Esophagus squamous epithelium (tissue), 5 donors: ENCODE measurements around the gene GSTT2B. TPM values are rescaled to one million over a fixed set of nuclear protein-coding genes. Genes with fewer than 3 reads are reported as not detected.

Experiments
- DNase-seq: peaks from one replicate; lab custom pipeline; 2025; lab: John Stamatoyannopoulos, UW
- H3K27ac ChIP-seq, 4 donors: fragments of 200-600 bp; sonication (generic); one replicate each; pipeline ENCODE4 v1.5.1; 2016 to 2019; ENCODE audit warnings: mild to moderate bottlenecking in 1 of 4
- H3K27me3 ChIP-seq, 4 donors: fragments of 200-600 bp; sonication (generic); 1 replicate in 3 of 4; 2 replicates in 1 of 4; pipeline versions ENCODE4 v1.5.1 to v1.6.0; 2017 to 2021; ENCODE audit warnings: antibody characterized with exemption in 1 of 4
- H3K36me3 ChIP-seq, 3 donors: fragments of 200-600 bp; sonication (generic); one replicate each; pipeline ENCODE4 v1.5.1; 2016 to 2019
- H3K4me1 ChIP-seq, 3 donors: fragments of 200-600 bp; sonication (generic); one replicate each; pipeline ENCODE4 v1.5.1; 2017 to 2019
- H3K4me3 ChIP-seq, 4 donors: fragments of 200-600 bp; sonication (generic); 1 replicate in 3 of 4; 2 replicates in 1 of 4; pipeline ENCODE4 v1.5.1; 2016 to 2019; ENCODE audit warnings: mild to moderate bottlenecking in 2 of 4, moderate library complexity in 1 of 4
- H3K9me3 ChIP-seq, 3 donors: fragments of 200-600 bp; sonication (generic); one replicate each; pipeline ENCODE4 v1.5.1; 2016 to 2019
- POLR2A ChIP-seq, 4 donors: fragments of 450-650 bp; IDR thresholded peaks; one replicate each; pipeline ENCODE4 v1.6.1; 2017; ENCODE audit warnings: antibody characterized with exemption in 4 of 4, mild to moderate bottlenecking in 4 of 4, moderate library complexity in 3 of 4
- WGBS, 2 donors: methylation state at CpG; one replicate each; pipeline ENCODE4 v1.1.5; 2018; 5-methylcytosine and 5-hydroxymethylcytosine counted together
- intact Hi-C: fragments of 100-400 bp; cut with DNase I; formaldehyde crosslinking; loops from one replicate; pipeline ENCODE4 v1.15.0; 2022
- total RNA-seq, 4 donors: library from RNA; depleted of rRNA; stranded (reverse); fragments of >200 nt; gene quantifications; one replicate each; pipeline ENCODE4 v1.1.0, GENCODE V29; 2016
- TF ChIP-seq, protein P1 (sequence below), 6 experiments: fragments of 450-650 bp in 4 of 6; fragments of 200-600 bp in 2 of 6; sonication (generic) in 2 of 6; IDR thresholded peaks; one replicate each; pipeline ENCODE4 v1.5.1; 2016 to 2019; ENCODE audit warnings: antibody characterized with exemption in 6 of 6, mild to moderate bottlenecking in 4 of 6, moderate library complexity in 4 of 6
- donor health status: DM: yes; HTN: yes; CAD: no.

Gene GSTT2B
- total RNA-seq, 4 donors from 2014 or later = 3.1 to 9.9 TPM; not detected in 2

DNA sequence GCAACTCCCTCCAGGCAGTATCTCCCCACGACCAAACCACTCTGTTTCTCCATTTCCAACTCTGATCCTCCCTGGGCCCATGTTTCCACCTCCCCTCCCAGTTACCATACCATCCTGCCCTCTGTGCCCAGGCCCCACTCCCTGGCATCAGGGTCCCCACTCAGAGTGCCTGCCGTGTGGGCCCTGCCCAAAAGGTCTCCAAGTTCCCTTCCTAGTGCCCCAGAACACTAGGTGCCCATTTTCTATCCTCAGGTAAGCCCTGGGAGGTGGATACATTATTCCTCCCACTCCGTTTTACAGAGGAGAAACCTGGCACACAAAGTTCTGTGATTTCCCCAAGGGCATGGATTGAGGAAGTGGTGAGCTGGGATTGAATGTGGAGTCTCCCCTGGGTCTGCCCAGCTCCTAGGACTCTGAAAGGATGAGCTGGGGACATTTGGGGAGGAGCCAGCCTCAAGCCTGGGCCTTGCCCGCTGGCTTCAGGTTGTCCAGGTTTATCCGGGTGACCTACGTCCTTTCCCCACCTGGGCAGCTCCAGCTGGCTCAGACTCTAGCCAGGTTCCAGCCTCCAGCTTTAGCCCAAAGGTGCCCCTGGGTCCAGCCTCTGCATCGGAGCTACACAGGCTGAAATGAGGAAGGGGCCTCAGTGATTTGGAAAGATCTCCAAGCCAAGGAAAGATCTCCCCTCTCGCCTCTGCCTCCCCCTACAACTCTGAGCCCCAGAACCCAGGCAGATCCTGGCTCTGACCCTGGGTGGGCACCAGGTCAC is 46.4 kb upstream of the GSTT2B start:
- H3K27me3 ChIP-seq = no peaks in the 10 kb centered on the region
- intact Hi-C loops = loop anchor here (5.0 kb wide), 1 partner anchor 70 kb away; no protein-coding TSS in a partner anchor
- no peaks in the 10 kb centered on the region for H3K9me3 ChIP-seq
- H3K4me1 ChIP-seq = peaks cover 3 to 22% (median 5%) of the 10 kb centered on the region in 3 donors
- no peak overlapping the region for H3K27ac ChIP-seq
- H3K4me3 ChIP-seq = no peak overlapping the region
- TF ChIP-seq, protein P1, sequence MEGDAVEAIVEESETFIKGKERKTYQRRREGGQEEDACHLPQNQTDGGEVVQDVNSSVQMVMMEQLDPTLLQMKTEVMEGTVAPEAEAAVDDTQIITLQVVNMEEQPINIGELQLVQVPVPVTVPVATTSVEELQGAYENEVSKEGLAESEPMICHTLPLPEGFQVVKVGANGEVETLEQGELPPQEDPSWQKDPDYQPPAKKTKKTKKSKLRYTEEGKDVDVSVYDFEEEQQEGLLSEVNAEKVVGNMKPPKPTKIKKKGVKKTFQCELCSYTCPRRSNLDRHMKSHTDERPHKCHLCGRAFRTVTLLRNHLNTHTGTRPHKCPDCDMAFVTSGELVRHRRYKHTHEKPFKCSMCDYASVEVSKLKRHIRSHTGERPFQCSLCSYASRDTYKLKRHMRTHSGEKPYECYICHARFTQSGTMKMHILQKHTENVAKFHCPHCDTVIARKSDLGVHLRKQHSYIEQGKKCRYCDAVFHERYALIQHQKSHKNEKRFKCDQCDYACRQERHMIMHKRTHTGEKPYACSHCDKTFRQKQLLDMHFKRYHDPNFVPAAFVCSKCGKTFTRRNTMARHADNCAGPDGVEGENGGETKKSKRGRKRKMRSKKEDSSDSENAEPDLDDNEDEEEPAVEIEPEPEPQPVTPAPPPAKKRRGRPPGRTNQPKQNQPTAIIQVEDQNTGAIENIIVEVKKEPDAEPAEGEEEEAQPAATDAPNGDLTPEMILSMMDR (IDR thresholded peaks at IDR 0.05) = no peak
- TF ChIP-seq POLR2A (IDR thresholded peaks at IDR 0.05) = no peak
- H3K36me3 ChIP-seq = no peaks in the 10 kb centered on the region
- WGBS, 2 donors = 54% methylated on average over 7 to 8 of the region's 8 CpGs
- no peak for DNase-seq

DNA sequence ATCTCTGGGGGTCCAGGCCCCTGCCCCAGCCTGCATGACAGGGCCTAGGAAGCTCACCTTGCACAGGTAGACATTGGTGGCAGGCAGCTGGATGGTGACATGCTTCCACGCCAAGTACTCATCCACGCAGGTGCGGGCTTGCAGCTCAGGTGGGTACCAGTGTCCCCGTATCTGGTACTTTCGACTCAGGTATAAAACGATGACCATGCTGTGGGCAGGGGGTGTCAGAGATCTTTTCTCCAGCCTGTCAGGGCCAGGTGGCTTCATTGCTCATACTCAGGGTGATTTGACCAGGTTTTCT is 45.9 kb upstream of the GSTT2B start:
- 74 to 84% methylated on average over 6 of the region's 6 CpGs for WGBS, 2 donors
- intact Hi-C loops = loop anchor here (5.0 kb wide), 1 partner anchor 70 kb away; no protein-coding TSS in a partner anchor
- Histone ChIP-seq H3K36me3 (no peaks in the 10 kb centered on the region), H3K27me3 (no peaks in the 10 kb centered on the region), H3K27ac (no peak overlapping the region), H3K9me3 (no peaks in the 10 kb centered on the region), H3K4me1 (peaks cover 0 to 16% (median 3%) of the 10 kb centered on the region in 3 donors), H3K4me3 (no peak overlapping the region)
- TF ChIP-seq POLR2A (IDR thresholded peaks at IDR 0.05) = no peak
- TF ChIP-seq, protein P1 (IDR thresholded peaks at IDR 0.05) = no peak
- no peak for DNase-seq

DNA sequence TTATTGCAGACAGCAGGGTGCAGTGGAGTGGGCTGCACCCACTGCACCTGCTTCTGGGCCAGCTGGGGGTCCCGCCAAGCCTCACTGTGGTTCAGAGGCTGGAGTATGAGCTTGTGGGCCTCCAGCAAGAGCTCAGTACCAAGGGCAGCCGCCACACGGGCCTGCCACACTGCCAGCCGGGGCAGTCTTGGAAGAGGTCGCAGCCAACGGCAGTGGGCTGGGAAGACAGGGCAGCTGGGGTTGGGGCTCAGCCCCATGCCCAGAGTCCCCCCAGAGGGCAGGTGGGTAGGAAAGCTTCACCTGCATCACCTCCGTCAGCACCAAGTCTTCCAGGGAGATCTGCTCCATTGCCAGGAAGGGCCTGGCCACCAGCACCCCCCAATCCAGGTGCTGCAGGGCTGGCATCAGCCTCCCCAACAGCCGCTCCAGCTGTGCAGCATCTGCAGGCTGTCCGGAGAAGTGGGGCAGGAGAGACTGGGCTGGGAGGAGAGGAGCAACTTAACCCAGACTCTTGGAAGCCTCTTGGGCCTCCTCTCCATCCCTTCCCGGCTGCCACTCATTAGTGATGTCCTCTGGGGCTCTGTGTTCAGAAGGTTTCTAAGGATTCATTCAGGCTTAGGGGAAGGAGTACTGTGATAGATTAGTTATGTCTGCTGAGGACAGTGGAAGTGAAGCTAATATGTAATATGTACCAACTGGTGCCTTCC is 45.4 kb upstream of the GSTT2B start:
- Histone ChIP-seq H3K4me3 (no peak overlapping the region), H3K36me3 (no peaks in the 10 kb centered on the region), H3K27ac (no peak overlapping the region), H3K27me3 (no peaks in the 10 kb centered on the region), H3K9me3 (no peaks in the 10 kb centered on the region), H3K4me1 (peaks cover 0 to 13% (median 0%) of the 10 kb centered on the region in 3 donors)
- WGBS, 2 donors = 55 to 78% methylated on average over 2 to 10 of the region's 10 CpGs
- intact Hi-C loops = loop anchor here (5.0 kb wide), 1 partner anchor 69 kb away; no protein-coding TSS in a partner anchor
- DNase-seq = no peak
- TF ChIP-seq, protein P1 (IDR thresholded peaks at IDR 0.05) = no peak
- TF ChIP-seq POLR2A (IDR thresholded peaks at IDR 0.05) = no peak

DNA sequence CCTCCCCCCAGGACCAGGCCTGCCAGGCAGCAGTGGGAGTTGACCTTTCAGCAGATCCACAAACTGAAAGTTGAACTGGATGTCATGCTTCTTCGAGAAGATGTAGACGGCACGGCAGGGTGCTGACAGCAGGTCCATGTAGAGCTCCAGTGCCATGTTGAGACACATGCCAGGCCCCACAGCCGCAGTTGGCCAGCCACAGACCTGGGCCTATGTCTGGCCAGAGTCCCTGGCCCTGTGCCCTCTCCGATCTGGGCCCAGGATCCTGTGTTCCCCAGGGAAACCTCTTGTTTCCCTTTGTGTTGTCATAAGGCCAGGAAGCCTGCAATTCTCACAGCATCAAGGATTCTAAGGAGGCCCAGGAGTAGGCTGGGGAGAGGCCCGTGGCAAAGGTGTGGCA is 44.2 kb upstream of the GSTT2B start, which contains the start of gene GSTT4:
GSTT4 (minus strand) TSS at position 253 of the 400 bp plus-strand sequence; CDS start at position 156, 97 bp downstream.
- intact Hi-C loops = loop anchor here (5.0 kb wide), 1 partner anchor 68 kb away; no protein-coding TSS in a partner anchor
- no peak within 1 kb of the TSS for H3K27ac ChIP-seq
- no peak for DNase-seq
- H3K4me1 ChIP-seq = peaks cover 0 to 11% (median 0%) of the 10 kb centered on the region in 3 donors
- no peak for TF ChIP-seq POLR2A (IDR thresholded peaks at IDR 0.05)
- TF ChIP-seq, protein P1 (IDR thresholded peaks at IDR 0.05) = no peak
- H3K4me3 ChIP-seq = no peak within 1 kb of the TSS
- H3K36me3 ChIP-seq = no peaks in the 10 kb centered on the region
- no peaks in the 10 kb centered on the region for H3K27me3 ChIP-seq
- WGBS, 2 donors = 60 to 79% methylated on average over 5 to 6 of the region's 6 CpGs
- no peaks in the 10 kb centered on the region for H3K9me3 ChIP-seq

DNA sequence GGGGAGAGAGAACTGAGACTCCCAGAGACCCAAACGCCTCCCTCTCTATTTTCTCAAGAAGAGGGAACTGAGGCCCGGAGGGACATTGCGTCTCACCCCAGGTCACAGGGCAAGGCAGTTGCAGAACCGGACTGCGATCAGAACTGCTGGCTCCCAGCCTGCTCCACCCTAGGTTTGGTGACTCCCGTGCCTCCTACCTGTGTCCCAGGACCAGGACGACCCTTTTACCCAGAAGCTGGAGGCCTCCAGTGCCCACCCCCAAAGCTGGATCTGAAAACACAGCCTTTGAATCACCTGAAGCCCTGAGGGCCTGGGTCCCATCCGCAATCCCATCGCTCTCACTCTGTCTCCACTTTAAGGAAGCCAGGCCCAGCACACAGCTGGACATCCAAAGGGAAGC is 42.9 kb upstream of the GSTT2B start:
- H3K4me1 ChIP-seq = peaks cover 0 to 11% (median 0%) of the 10 kb centered on the region in 3 donors
- no peaks in the 10 kb centered on the region for H3K36me3 ChIP-seq
- no peak for DNase-seq
- no peak overlapping the region for H3K4me3 ChIP-seq
- intact Hi-C loops = no loop called here
- H3K27ac ChIP-seq = no peak overlapping the region
- no peaks in the 10 kb centered on the region for H3K9me3 ChIP-seq
- no peak for TF ChIP-seq POLR2A (IDR thresholded peaks at IDR 0.05)
- TF ChIP-seq, protein P1 (IDR thresholded peaks at IDR 0.05) = no peak
- H3K27me3 ChIP-seq = no peaks in the 10 kb centered on the region
- WGBS, 2 donors = 74 to 78% methylated on average over 8 of the region's 9 CpGs
